ENCODE measurements around the gene CD27. TPM values are rescaled to one million over a fixed set of nuclear protein-coding genes. Genes with fewer than 3 reads are reported as not detected.

The CD27 gene
- polyA plus RNA-seq, 1 of the 3 experiments (the other 2 are of a cell fraction) = not detected

GRCh38 chr12:6465467-6466183 lies 20.9 kb downstream of the CD27 start:
- Histone ChIP-seq H3K27me3 (ENCODE audit: insufficient read depth) (no peaks in the 10 kb centered on the region), H3K79me2 (ENCODE audit: insufficient read depth) (peaks cover 37% of the 10 kb centered on the region), H3F3A (replicated peaks; ENCODE audit: insufficient read depth) (no peaks in the 10 kb centered on the region), H2AFZ (ENCODE audit: low read depth) (no peak overlapping the region), H3K9ac (no peak overlapping the region), H3K27ac (ENCODE audit: low read depth in 2 of 2, low read length in 1 of 2) (no peak overlapping the region), H3K9me3 (no peaks in the 10 kb centered on the region), H3K36me3 (replicated peaks in 1 of 2; ENCODE audit: control insufficient read depth in 1 of 2, insufficient read depth in 2 of 2, low read length in 1 of 2) (peaks cover 41 to 44% of the 10 kb centered on the region in 2 experiments), H3K4me3 (ENCODE audit: low read depth in 2 of 2, low read length in 1 of 2) (no peak overlapping the region; a peak in 1 of 4 replicates), H3K4me2 (no peak overlapping the region), H4K20me1 (ENCODE audit: insufficient read depth) (no peaks in the 10 kb centered on the region), H3K9me2 (no peaks in the 10 kb centered on the region), H3K4me1 (ENCODE audit: control insufficient read depth in 1 of 2, insufficient read depth in 2 of 2, low read depth in 1 of 2, low read length in 1 of 2) (peaks cover 0 to 9% of the 10 kb centered on the region in 2 experiments; a peak in 2 of 4 replicates)
- POLR2A ChIA-PET = interaction anchor here (0.7 to 1.2 kb wide), 4 partner anchors 14 to 119 kb away, joined by 3 to 8 read pairs (median 4); partner anchors contain the start of genes MRPL51 and TAPBPL
- TF ChIP-seq IRF3 (IDR thresholded peaks at IDR 0.05; ENCODE audit: low read depth, low read length) (no peak), PBX3 (IDR thresholded peaks at IDR 0.05) (no peak), CTCF (IDR thresholded peaks at IDR 0.05) (peak; percentile 90), RAD21 (IDR thresholded peaks at IDR 0.05; ENCODE audit: low read length) (peak; percentile 95), EP300 (IDR thresholded peaks at IDR 0.05; ENCODE audit: borderline replicate concordance in 1 of 2, low read depth in 1 of 2, low read length in 1 of 2) (no peak), FOSL2 (IDR thresholded peaks at IDR 0.05; ENCODE audit: borderline replicate concordance, low read depth) (no peak), SMC3 (IDR thresholded peaks at IDR 0.05; ENCODE audit: low read depth, low read length) (peak; percentile 91), POLR2AphosphoS5 (IDR thresholded peaks at IDR 0.05; ENCODE audit: low read depth, low read length) (no peak)
- 40% methylated on average over 6 of the region's 6 CpGs for WGBS (ENCODE audit: low lambda C conversion rate)
- DNase-seq = peak; percentile 79
- CTCF ChIA-PET = interaction anchor here (0.6 to 2.3 kb wide), 60 partner anchors 8 to 477 kb away, joined by 3 to 91 read pairs (median 5); partner anchors contain the start of genes CD27, COPS7A, MRPL51 and TAPBPL

- Histone ChIP-seq H3K36me3 (replicated peaks in 1 of 2; ENCODE audit: control insufficient read depth in 1 of 2, insufficient read depth in 2 of 2, low read length in 1 of 2) (peaks cover 37 to 41% of the 10 kb centered on the region in 2 experiments), H3K4me1 (ENCODE audit: control insufficient read depth in 1 of 2, insufficient read depth in 2 of 2, low read depth in 1 of 2, low read length in 1 of 2) (peaks cover 0 to 11% of the 10 kb centered on the region in 2 experiments; a peak in 2 of 4 replicates), H3K79me2 (ENCODE audit: insufficient read depth) (peaks cover 37% of the 10 kb centered on the region), H3F3A (replicated peaks; ENCODE audit: insufficient read depth) (peaks cover 3% of the 10 kb centered on the region), H3K9ac (no peak overlapping the region), H3K9me3 (no peaks in the 10 kb centered on the region), H3K4me3 (ENCODE audit: low read depth in 2 of 2, low read length in 1 of 2) (no peak overlapping the region), H3K4me2 (no peak overlapping the region), H4K20me1 (ENCODE audit: insufficient read depth) (no peaks in the 10 kb centered on the region), H3K27me3 (ENCODE audit: insufficient read depth) (no peaks in the 10 kb centered on the region), H3K9me2 (no peaks in the 10 kb centered on the region), H3K27ac (ENCODE audit: low read depth in 2 of 2, low read length in 1 of 2) (no peak overlapping the region), H2AFZ (ENCODE audit: low read depth) (no peak overlapping the region)
- 90% methylated on average over 5 of the region's 5 CpGs for WGBS (ENCODE audit: low lambda C conversion rate)
- ChIA-PET CTCF (interaction anchor here (0.7 to 2.3 kb wide), 39 partner anchors 8 to 477 kb away, joined by 3 to 91 read pairs (median 6); partner anchors contain the start of genes CD27, MRPL51 and TAPBPL), POLR2A (interaction anchor here (0.7 to 1.2 kb wide), 3 partner anchors 14 to 119 kb away, joined by 3 to 8 read pairs (median 4); partner anchors contain the start of genes MRPL51 and TAPBPL)
- no peak for DNase-seq
- TF ChIP-seq MXI1 (IDR thresholded peaks at IDR 0.05; ENCODE audit: low read depth, low read length) (no peak), RXRA (IDR thresholded peaks at IDR 0.05; ENCODE audit: borderline replicate concordance, low read depth) (no peak), TAF1 (IDR thresholded peaks at IDR 0.05; ENCODE audit: borderline replicate concordance, low read depth, low read length) (no peak), POLR2AphosphoS5 (IDR thresholded peaks at IDR 0.05; ENCODE audit: low read depth, low read length) (no peak), FOSL2 (IDR thresholded peaks at IDR 0.05; ENCODE audit: borderline replicate concordance, low read depth) (no peak), PBX3 (IDR thresholded peaks at IDR 0.05) (no peak), TCF12 (IDR thresholded peaks at IDR 0.05) (no peak), RCOR1 (IDR thresholded peaks at IDR 0.05; ENCODE audit: low read length) (no peak), RAD21 (IDR thresholded peaks at IDR 0.05; ENCODE audit: low read length) (no peak), FOXM1 (IDR thresholded peaks at IDR 0.05; ENCODE audit: low read depth) (no peak), NRF1 (IDR thresholded peaks at IDR 0.05; ENCODE audit: low read depth, low read length) (no peak)
- TF ChIP-seq, protein P1, sequence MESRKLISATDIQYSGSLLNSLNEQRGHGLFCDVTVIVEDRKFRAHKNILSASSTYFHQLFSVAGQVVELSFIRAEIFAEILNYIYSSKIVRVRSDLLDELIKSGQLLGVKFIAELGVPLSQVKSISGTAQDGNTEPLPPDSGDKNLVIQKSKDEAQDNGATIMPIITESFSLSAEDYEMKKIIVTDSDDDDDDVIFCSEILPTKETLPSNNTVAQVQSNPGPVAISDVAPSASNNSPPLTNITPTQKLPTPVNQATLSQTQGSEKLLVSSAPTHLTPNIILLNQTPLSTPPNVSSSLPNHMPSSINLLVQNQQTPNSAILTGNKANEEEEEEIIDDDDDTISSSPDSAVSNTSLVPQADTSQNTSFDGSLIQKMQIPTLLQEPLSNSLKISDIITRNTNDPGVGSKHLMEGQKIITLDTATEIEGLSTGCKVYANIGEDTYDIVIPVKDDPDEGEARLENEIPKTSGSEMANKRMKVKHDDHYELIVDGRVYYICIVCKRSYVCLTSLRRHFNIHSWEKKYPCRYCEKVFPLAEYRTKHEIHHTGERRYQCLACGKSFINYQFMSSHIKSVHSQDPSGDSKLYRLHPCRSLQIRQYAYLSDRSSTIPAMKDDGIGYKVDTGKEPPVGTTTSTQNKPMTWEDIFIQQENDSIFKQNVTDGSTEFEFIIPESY (IDR thresholded peaks at IDR 0.05; ENCODE audit: borderline replicate concordance, low read depth) = no peak
These were observed 21.4 kb downstream of the CD27 start for GRCh38 chr12:6466184-6466573.

All from SK-N-SH (cell line).